ENCODE results near the gene NKX6-1.

The NKX6-1 gene

GRCh38 chr4:84499624-84499982 is 511 bp upstream of the NKX6-1 start:
- H3K4me3 ChIP-seq (ENCODE audit: low read depth, low read length), result peak overlapping the region; percentile 31

DNA sequence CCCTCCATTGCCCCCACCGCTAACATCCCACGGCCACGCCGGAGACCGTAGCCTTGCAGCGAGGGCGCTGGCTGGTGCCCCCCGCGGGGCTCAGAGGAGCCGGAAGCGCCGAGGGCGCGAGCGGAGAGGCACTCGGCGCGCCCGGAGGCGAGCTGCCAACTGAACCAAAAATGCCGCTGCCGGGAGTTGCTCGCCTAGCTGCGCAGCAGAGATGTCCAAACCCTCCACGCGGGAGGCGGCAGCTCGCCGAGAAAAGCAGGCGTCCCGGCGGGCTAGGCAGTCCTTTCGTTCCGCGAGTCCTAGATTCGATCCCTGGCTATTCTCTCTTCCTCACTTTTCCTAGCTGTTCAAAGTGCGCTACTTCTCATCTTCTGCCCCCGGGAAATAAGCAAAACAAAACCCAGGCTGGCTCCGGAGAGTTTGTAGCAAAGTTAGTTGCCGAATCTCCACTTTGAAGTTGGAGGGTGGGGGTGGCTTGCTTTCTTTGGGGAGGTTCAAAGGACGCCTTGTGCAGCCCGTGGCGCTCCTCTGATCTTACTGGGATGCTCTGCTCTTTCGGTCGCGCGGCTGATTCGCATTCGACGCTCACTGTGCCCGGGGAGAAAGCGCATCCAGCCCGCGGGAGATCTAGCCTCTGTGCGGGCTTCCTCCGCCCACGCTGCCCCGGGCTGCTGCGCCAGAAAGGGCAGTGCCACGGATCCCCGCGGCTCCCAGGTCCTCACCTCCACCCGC is 723 bp downstream of the NKX6-1 start:
- H3K4me3 ChIP-seq (ENCODE audit: low read depth, low read length), result peak overlapping the region; percentile 30

DNA sequence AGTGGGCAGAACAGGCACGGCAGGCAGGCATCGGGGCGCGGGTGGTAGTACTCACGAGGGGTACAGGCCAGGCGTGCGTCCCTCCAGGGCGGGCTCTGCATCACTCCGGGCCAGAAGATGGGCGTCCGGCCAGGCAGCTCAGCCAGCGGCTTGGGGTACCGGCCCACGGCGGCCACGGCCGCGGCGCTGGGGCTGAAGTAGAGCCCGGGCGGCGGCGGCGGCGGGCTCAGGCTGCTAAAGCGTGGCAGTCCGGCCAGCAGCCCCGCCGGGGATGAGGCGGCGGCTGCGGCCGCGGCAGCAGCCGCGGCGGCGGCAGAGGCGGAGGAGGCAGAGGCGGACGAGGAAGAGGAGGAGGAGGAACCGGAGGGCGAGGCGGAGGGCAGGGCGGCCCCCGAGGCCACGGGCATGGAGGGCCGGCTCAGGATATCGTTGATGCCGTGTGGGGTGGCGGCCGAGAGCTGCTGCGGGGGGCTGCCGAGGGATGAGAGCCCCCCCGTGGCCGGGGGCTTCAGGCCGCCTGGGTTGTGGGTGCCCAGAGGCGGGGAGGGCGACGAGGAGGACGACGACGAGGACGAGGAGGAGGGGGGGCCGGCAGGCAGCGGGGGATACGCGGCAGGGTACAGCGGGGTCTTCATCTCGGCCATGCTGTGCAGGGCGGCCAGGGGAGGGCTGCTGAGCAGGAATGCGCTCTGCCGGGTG is 1.4 kb downstream of the NKX6-1 start:
- H3K4me3 ChIP-seq (ENCODE audit: low read depth, low read length), result peak overlapping the region; percentile 24

DNA sequence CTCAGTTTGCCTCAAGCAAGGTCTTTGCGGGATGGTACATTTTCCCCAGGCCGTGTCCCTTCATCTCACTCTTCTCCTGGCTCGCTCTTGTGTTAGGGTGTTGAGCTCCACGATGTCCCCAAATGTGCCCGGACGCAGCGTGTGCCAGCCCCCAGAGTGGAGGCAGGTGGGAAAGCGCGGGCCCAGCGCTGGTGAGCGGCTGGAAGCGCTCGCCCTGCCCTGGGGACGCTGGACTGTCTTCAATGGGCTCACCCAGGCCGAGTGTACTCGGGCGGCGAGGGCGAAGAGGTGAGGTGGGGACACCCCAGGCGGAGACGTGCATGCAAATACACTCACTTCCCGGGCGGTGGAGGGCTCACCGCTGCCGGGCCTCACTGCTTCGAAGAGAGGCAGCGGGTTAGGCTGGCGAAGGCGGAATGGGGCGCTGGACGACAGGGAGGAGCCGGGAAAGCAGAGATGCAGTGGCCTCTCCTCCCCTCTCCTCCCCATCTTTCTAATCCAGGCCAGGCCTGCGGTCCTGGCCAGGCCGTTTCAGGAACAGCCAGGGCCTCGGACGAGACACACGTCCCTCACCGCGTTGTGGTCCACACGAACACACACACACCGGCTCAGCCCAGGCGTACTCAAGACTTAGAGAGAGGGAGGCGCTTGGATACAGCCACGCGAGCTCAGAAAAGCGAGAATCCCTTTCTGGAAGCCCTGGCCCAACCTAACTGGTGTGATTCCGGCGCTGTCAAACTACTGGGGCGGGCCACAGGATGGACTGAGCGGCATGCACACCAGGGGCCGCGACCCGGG is 2.2 kb downstream of the NKX6-1 start:
- H3K4me3 ChIP-seq (ENCODE audit: low read depth, low read length), result no peak overlapping the region

- no peak overlapping the region for H3K4me3 ChIP-seq (ENCODE audit: low read depth, low read length)
Observed at GRCh38 chr4:84496331-84496705, 2.8 kb downstream of the NKX6-1 start.

DNA sequence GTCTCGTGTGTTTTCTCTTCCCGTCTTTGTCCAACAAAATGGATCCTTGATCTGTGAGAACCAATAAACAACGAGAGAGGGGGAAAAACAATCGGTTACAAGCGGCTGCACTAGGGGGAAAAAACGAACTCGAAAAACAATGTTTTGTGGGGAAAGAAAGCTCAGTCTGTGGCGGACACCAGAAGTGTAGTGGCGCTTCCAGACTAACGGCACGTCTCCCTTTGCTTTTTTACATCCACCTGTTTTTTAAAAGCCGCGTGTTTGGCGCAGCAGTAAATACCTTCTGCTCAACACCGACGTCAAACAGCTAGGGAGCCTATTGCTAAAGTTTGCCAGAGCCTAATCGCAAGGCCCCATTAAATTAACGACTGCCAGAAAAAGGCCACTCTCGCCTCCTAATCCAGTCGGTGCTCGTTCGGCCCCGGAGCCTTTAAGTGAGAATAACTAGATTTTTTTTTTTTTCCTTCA is 3.3 kb downstream of the NKX6-1 start:
- no peak overlapping the region for H3K4me3 ChIP-seq (ENCODE audit: low read depth, low read length)

GRCh38 chr4:84495118-84495793 is 3.8 kb downstream of the NKX6-1 start:
- H3K4me3 ChIP-seq (ENCODE audit: low read depth, low read length), result no peak overlapping the region

GRCh38 chr4:84494531-84494930 is 4.6 kb downstream of the NKX6-1 start:
- H3K4me3 ChIP-seq (ENCODE audit: low read depth, low read length), result no peak overlapping the region

DNA sequence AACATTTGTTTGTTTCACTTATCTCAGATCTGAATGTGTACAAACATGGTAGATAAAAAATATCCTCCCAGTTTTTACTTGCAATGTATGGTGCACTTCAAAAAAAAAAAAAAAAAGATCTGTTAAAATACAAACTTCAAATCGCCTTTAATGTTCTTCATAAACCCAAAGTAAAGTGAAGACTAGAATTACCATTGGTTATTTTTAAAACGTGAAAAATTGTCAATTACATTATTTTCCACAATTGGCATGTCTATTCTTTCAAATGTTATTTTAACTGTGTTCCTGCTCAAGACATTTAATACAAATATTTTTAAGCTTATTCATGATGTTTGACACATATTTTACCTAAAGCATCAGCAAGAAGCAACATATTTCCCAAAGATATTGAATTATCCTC is 5.0 kb downstream of the NKX6-1 start:
- no peak overlapping the region for H3K4me3 ChIP-seq (ENCODE audit: low read depth, low read length)

DNA sequence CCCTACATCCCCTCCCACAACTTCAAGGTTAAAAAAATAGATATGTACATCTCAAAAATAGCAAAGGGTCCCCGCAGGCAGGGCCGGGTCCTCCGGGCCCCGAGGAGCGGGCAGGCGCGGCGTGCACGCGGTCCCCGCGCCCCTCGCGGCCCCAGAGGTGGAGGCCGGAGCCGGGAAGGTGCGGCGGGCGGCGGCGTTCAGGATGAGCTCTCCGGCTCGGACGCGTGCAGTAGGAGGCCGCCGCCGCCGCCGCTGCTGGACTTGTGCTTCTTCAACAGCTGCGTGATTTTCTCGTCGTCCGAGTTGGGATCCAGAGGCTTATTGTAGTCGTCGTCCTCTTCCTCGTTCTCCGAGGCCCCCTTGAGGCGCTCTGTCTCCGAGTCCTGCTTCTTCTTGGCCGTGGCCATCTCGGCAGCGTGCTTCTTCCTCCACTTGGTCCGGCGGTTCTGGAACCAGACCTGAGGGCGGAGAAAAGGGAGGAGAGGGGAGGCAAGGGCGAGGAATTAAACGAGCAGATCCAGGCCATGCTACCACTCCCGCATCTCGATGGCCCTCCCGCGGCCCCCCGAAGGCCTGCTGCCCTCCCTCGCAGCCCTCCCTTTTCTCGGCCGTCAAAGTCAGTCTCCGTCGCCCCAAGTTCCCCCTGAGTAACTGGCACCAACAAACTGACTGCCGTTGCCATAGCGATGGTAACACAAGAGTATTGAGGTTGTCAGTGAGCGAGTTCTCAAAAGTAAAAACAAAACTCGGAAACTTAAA is 5.8 kb downstream of the NKX6-1 start:
- H3K4me3 ChIP-seq (ENCODE audit: low read depth, low read length), result peak overlapping the region; percentile 17

DNA sequence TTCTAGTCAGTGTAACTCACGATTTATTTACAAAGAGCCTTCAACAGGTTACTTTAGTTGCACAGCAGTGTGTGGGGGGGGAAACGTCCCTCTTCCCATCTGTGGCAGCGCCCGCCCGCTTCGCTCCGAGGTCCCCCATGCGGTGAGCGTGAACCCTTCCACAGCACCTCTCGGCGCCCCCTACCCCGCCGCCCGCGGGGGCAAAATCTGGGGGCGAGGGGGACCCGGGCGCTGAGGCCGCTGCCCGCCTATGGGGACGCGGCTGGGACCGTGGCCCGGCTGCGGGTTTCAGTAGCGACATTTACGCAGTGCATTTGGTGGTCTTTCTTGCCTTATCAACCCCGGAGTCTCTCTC is 6.4 kb downstream of the NKX6-1 start:
- H3K4me3 ChIP-seq (ENCODE audit: low read depth, low read length), result peak overlapping the region; percentile 17

DNA sequence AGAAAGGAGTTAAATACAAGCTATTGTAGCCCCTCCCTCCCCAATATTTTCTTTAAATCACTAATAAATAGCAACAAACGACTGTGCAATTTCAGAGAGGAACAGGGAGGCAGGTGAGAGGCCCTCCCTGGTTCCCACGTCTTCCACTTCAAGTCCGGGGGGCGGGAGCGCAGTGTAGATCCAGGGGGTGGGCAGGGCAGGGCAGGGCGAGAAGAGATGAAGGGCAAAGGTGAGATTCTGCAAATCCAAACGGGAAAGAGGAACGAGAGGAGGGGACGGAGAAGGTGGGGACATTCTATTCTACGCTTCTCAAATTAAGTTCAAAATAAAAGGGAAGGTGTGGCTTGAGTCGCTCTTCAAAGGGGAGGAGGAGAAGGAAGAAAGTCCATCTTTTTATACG is 6.8 kb downstream of the NKX6-1 start:
- no peak overlapping the region for H3K4me3 ChIP-seq (ENCODE audit: low read depth, low read length)

DNA sequence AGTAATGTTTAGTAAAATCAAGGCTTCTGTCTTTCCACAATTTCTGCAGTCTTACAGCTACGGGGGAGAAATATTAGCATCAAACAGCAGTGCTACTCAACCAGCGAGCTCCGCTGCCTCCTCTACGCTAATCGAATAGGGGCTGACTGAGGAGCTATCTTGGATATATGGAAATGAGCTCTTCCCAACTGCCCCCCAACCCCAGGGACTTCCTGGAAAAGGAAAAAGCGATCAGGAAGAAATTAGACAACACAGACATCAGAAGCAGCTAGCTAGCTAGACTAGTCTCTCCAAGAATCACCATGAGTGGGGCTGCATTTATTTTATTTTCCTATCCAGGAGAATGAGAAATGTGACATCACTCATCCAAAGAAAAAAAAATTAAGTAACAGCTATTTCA is 7.6 kb downstream of the NKX6-1 start:
- H3K4me3 ChIP-seq (ENCODE audit: low read depth, low read length), result no peak overlapping the region

- no peak overlapping the region for H3K4me3 ChIP-seq (ENCODE audit: low read depth, low read length)
Observed at GRCh38 chr4:84490663-84491062, 8.4 kb downstream of the NKX6-1 start.

DNA sequence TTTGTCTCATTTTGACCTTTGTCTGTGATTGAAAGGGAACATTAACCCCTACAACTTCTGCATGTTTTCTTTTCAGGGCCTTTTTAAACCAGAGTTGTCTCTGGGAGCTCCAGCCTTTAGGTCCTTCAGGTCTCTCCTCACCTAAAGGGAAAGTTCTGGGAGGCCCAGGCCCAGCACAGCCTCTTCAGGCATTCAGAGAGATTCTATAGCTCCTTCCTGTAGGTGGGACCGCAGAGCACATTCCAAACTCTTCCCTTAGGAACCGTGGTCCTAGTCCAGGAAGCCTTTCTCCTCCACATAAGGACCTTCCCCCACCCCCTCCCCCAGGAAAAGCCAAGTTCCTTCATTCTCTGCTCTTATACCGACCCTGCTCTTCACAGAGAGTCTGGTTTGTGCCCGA is 14.9 kb downstream of the NKX6-1 start:
- no peak overlapping the region for H3K4me3 ChIP-seq (ENCODE audit: low read depth, low read length)

- H3K4me3 ChIP-seq (ENCODE audit: low read depth, low read length), result no peak overlapping the region
Observed at GRCh38 chr4:84483688-84484087, 15.4 kb downstream of the NKX6-1 start.

GRCh38 chr4:84482564-84483563 is 16.2 kb downstream of the NKX6-1 start:
- no peak overlapping the region for H3K4me3 ChIP-seq (ENCODE audit: low read depth, low read length)

GRCh38 chr4:84481860-84482245 is 17.2 kb downstream of the NKX6-1 start:
- H3K4me3 ChIP-seq (ENCODE audit: low read depth, low read length), result no peak overlapping the region

DNA sequence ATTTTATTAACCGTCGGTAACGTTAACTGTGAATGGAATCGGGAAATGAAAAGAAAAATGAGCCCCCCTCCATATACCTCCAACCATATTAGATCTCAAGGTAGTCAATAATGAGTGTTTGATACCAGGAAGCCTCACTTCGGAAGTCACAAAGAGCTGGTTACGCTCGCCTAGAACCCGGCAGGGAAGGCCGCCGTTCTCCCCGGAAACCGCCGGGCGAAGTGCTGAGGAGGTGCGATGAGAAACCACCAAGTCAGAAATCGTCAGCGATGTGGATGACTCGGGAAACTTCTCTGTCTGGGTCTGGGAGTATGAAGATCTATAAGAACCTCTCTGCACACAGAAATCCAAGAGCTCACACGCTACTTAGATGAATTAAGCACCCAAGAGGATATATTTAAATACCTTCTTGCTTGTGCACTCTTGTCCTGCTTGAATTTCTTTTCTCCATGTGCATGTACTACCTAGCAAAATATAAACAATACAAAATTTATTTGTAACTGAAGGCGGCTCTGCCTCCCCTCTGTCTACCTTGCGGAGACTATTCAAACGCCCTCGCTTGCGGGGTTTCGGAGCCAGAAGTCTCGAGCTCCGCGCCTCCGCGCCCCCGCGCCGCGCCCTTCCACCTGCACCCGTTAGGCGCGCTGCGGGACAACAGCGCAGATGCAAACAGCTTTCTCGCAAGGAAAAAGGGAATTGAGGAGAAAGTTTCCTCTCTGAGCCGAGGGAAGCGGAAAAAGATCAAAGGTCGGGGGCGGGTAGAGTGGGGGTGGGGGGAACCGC is 17.8 kb downstream of the NKX6-1 start:
- no peak overlapping the region for H3K4me3 ChIP-seq (ENCODE audit: low read depth, low read length)
